H7 (cell line): ENCODE results near the gene PIK3CA. TPM values are rescaled to one million over a fixed set of nuclear protein-coding genes. Genes with fewer than 3 reads are reported as not detected.
"Not testable (repeated sequence)": the region's sequence is repeated elsewhere in the genome, so short reads cannot be mapped to it uniquely, and the experiment has no call there.

Experiments
- DNase-seq: peaks from one replicate; pipeline ENCODE4 v3.0.0; 2012
- H3K27me3 ChIP-seq: 2 replicates; pipeline ENCODE4 v1.6.0; 2011; ENCODE audit warnings: mild to moderate bottlenecking, low read length; ENCODE audit not compliant: control insufficient read depth, insufficient read depth
- H3K36me3 ChIP-seq: replicated peaks from 2 replicates; pipeline ENCODE4 v1.5.1; 2011; ENCODE audit warnings: low read length; ENCODE audit not compliant: control insufficient read depth, insufficient read depth
- H3K4me3 ChIP-seq: 2 replicates; pipeline ENCODE4 v1.5.1; 2011; ENCODE audit warnings: low read depth, mild to moderate bottlenecking, control low read depth, low read length, moderate library complexity; ENCODE audit not compliant: insufficient read depth
- total RNA-seq: library from RNA; depleted of rRNA; stranded (reverse); fragments of >200 nt; shearing (Covaris generic); gene quantifications from 2 replicates; pipeline ENCODE4 v1.2.3, GENCODE V29; 2014

The PIK3CA gene
- total RNA-seq, 1 experiment from 2014 or later, result 10.7 TPM

GRCh38 chr3:179196700-179197099, 48.5 kb downstream of the PIK3CA start:
- Histone ChIP-seq H3K4me3 (no peak overlapping the region), H3K27me3 (no peaks in the 10 kb centered on the region), H3K36me3 (no peaks in the 10 kb centered on the region; the same call in 1 of the 2 replicates)
- DNase-seq, result no peak

GRCh38 chr3:179200790-179201189, 52.6 kb downstream of the PIK3CA start:
- no peaks in the 10 kb centered on the region for H3K27me3 ChIP-seq
- DNase-seq, result no peak
- peaks cover 1% of the 10 kb centered on the region; the same call in 1 of the 2 replicates for H3K36me3 ChIP-seq
- no peak overlapping the region for H3K4me3 ChIP-seq

- H3K36me3 ChIP-seq, H3K27me3 ChIP-seq, H3K4me3 ChIP-seq, DNase-seq: not testable (repeated sequence)
Observed at GRCh38 chr3:179215550-179215949, 67.4 kb downstream of the PIK3CA start.

- not testable (repeated sequence) for DNase-seq, H3K4me3 ChIP-seq, H3K27me3 ChIP-seq, H3K36me3 ChIP-seq
Observed at GRCh38 chr3:179218213-179218612, 70.1 kb downstream of the PIK3CA start.

- Histone ChIP-seq H3K36me3 (no peaks in the 10 kb centered on the region; the same call in 1 of the 2 replicates), H3K27me3 (no peaks in the 10 kb centered on the region), H3K4me3 (no peak overlapping the region)
- no peak for DNase-seq
Observed at GRCh38 chr3:179223548-179223947, 75.4 kb downstream of the PIK3CA start.

GRCh38 chr3:179224584-179224983, 76.4 kb downstream of the PIK3CA start:
- no peak for DNase-seq
- Histone ChIP-seq H3K36me3 (no peaks in the 10 kb centered on the region), H3K4me3 (no peak overlapping the region), H3K27me3 (no peaks in the 10 kb centered on the region)

- Histone ChIP-seq H3K36me3 (no peaks in the 10 kb centered on the region; the same call in 1 of the 2 replicates), H3K27me3 (no peaks in the 10 kb centered on the region), H3K4me3 (no peak overlapping the region)
- DNase-seq, result no peak
Observed at GRCh38 chr3:179227349-179227748, 79.2 kb downstream of the PIK3CA start.

- Histone ChIP-seq H3K36me3 (no peaks in the 10 kb centered on the region; the same call in 1 of the 2 replicates), H3K4me3 (no peak overlapping the region), H3K27me3 (no peaks in the 10 kb centered on the region)
- DNase-seq, result no peak
Observed at GRCh38 chr3:179229177-179229576, 81.0 kb downstream of the PIK3CA start.

GRCh38 chr3:179233043-179233442, 84.9 kb downstream of the PIK3CA start:
- no peaks in the 10 kb centered on the region; the same call in 1 of the 2 replicates for H3K36me3 ChIP-seq
- no peak for DNase-seq
- no peaks in the 10 kb centered on the region for H3K27me3 ChIP-seq
- no peak overlapping the region for H3K4me3 ChIP-seq

GRCh38 chr3:179234199-179234598, 86.0 kb downstream of the PIK3CA start:
- H3K4me3 ChIP-seq, result no peak overlapping the region
- no peaks in the 10 kb centered on the region; the same call in 1 of the 2 replicates for H3K36me3 ChIP-seq
- DNase-seq, result no peak
- no peaks in the 10 kb centered on the region for H3K27me3 ChIP-seq

- Histone ChIP-seq H3K36me3 (no peaks in the 10 kb centered on the region), H3K4me3 (no peak overlapping the region), H3K27me3 (no peaks in the 10 kb centered on the region)
- no peak for DNase-seq
Observed at GRCh38 chr3:179236669-179237301, 88.6 kb downstream of the PIK3CA start.

GRCh38 chr3:179240299-179240698, 92.1 kb downstream of the PIK3CA start:
- H3K27me3 ChIP-seq, H3K36me3 ChIP-seq, DNase-seq, H3K4me3 ChIP-seq: not testable (repeated sequence)

- not testable (repeated sequence) for DNase-seq, H3K27me3 ChIP-seq, H3K36me3 ChIP-seq, H3K4me3 ChIP-seq
Observed at GRCh38 chr3:179242859-179243258, 94.7 kb downstream of the PIK3CA start.

- no peak for DNase-seq
- no peaks in the 10 kb centered on the region for H3K36me3 ChIP-seq
- H3K27me3 ChIP-seq, result no peaks in the 10 kb centered on the region
- H3K4me3 ChIP-seq, result no peak overlapping the region
Observed at GRCh38 chr3:179244878-179245277, 96.7 kb downstream of the PIK3CA start.

GRCh38 chr3:179247289-179248015, 99.3 kb downstream of the PIK3CA start:
- DNase-seq, result no peak
- Histone ChIP-seq H3K36me3 (no peaks in the 10 kb centered on the region), H3K4me3 (no peak overlapping the region), H3K27me3 (no peaks in the 10 kb centered on the region)
